RCC 7860 (cell line): ENCODE results near the gene NOC3L.

Experiments
- DNase-seq: peaks from one replicate; pipeline ENCODE4 v3.0.0-alpha.2; 2015; ENCODE audit warnings: low spot score
- FAIRE-seq: peaks from 2 replicates; lab custom pipeline; 2012; peaks lifted over from hg19 to GRCh38; lab: Jason Lieb, UNC

The NOC3L gene

DNA sequence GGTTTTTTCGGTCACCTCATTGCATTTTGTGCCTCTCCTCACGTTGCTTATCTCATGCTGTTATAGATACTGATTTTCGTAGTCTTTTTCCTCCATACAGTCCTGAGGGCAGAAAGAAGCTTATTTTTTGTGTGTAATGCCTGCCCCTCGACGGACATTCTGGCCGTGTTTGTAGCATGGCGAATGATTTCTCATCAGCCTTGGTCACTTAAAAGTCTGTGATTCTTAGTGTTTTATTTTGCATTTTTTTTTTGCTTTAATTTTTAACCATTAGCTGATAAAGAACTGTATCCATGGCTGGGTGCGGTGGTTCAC is 469 bp upstream of the NOC3L start:
- FAIRE-seq (no peak), DNase-seq (no peak)

DNA sequence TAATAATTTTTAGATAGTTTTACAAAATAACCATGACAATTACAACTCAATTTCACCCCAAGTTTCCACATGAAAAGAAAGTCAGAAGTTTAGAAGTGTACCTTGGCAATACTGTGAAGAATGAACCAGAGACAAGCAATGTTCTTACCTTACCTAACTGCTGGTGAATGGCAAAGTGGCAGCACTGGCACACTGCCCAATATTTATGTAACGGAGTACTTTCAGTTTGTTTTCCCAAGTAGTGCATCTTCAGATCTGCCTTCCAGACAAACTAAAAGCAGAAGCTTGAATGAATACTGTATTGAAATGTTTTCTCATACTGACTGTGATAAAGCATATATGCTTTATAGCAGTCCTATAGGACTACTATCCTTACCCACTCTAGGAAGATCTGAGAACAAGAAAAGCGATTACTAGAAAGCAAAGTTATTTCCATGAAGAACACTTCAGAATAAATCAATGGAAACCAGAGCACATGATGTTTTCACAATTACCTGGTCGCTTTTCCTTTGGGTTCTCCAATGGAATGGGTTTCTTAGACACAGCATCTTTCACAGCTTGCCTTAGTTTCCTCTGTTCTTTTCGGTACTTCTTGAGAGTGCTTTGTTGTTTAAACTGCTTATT is 1.5 kb downstream of the NOC3L start:
- DNase-seq (peak; percentile 21), FAIRE-seq (peak; percentile 47)

- FAIRE-seq (peak; percentile 97), DNase-seq (peak; percentile 88)
These were observed 4.3 kb downstream of the NOC3L start for GRCh38 chr10:94358480-94358879.

DNA sequence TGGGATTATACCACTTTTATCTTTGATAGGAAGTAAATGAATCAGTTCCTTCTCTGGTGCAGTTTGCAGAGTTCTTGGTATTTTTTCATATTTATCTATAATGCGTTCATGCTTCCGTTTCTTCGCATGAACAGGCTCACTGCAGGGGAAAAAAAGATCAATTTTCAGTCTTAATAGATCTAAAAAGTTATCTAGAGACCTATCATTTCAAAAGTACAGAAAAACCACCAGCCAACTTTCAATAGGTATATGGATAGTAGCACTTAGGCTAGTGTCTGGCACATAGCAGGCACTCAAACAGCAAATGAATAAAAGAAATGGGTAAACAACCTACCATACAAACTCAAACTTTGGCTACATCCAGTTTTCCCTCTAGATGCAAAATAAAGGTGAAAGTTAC is 5.5 kb downstream of the NOC3L start:
- no peak for DNase-seq
- no peak for FAIRE-seq

GRCh38 chr10:94355841-94356240 is 6.9 kb downstream of the NOC3L start:
- FAIRE-seq (peak; percentile 5), DNase-seq (no peak)

GRCh38 chr10:94353336-94353735 is 9.4 kb downstream of the NOC3L start:
- FAIRE-seq = no peak
- DNase-seq = no peak

DNA sequence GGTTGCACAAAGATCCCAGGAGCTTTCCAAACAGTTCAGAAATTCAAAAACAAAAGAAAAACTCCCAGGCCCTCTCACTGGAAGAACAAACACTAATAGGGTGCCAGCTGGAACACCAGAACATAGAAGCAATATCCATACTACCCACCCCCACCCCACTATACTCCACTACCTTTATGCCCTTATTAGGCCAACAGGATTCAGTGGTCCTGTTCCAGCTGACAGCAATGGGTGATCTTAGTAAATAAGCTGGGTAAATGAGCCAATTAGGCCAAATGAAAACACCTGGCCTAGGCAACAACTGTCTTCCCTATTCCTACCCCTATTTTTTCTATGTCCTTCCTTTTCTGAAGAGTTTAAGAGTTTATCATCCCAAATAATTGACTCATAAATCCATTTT is 11.7 kb downstream of the NOC3L start:
- DNase-seq (no peak), FAIRE-seq (no peak)

- FAIRE-seq (peak; percentile 78), DNase-seq (peak; percentile 37)
These were observed 12.2 kb downstream of the NOC3L start for GRCh38 chr10:94350500-94350899.

GRCh38 chr10:94349327-94349726 is 13.4 kb downstream of the NOC3L start:
- FAIRE-seq = no peak
- DNase-seq = no peak

DNA sequence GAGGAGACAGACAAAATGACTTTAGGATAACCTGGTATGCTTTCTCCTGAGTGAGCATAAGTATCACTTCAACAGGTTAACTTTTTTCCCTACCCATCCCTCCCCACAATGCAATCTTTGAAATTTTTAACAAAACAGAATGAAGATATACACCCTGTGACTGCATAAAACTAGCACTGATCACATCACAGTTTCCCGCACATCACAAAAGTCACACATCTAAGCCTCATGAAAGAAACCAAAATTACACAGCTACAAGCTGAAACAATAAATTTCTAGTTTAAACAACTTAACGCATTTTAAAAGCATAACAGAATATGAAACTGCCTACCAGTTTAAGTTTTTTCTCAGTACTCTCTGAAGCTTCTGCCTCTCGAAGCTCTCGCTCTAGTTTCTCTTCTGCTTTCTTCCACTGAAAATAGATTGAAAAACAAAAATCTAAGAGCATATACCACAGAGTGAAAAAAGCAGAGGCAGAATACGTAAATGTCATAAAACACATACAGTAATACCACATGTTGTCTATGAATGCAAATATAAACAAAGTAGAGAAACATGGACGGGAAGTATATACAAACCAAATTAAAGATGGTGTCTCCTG is 18.1 kb downstream of the NOC3L start:
- no peak for DNase-seq
- no peak for FAIRE-seq

GRCh38 chr10:94343151-94343550 is 19.6 kb downstream of the NOC3L start:
- FAIRE-seq = no peak
- DNase-seq = no peak

DNA sequence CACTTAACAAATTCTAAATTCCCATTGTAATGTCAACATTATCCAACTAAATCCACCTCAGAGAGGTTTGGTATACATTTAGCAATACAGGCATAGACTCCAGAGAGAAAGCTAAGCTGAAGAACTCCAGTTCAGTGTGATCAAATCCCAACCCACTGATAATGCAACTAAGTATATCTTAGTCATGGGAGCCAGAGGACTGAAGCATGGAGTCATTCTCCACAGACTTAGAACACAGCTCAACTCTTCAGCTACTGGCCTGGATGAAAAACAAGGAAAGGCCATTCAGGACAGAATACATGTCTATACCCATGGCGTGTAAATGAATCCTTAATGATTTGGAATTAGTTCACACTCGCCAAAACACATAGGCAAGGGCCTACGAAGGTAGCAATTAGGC is 27.9 kb downstream of the NOC3L start:
- FAIRE-seq (no peak), DNase-seq (no peak)

DNA sequence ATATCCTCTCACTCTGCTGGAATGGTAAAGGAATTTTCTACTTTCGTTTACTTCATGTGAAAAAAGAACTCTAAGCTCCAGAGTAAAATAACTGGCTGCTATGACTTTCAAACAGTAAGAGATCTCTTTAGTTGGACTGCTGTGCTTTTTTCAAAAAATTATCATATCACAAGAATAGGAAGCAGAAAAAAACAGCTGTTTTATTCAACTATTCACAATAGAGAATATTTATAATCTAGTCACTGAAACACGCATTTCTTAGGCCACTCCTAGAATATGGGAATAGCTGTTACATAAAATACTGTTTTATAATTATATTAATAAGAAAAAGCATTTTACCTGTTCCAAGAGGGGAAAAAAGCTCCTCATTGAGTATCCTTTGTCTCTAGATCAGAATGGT is 29.7 kb downstream of the NOC3L start:
- FAIRE-seq = no peak

DNA sequence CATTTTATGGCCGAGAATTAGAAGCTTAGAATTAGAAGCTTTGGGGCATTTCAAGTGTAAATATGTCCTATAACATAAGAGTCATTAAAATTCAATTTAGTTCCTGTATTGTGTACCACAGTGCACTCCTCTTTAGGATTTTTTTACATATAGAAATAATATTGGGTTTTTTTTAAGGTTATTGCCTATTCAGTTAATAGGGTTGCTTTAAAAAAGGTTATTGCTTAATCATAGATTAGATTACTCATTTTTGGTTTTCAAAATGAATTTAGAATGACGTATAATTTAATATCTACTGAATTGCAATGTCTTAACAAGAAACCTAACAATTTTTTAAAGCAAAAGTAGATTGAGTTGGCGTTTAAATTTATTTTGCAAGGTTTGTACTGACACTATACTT is 34.1 kb downstream of the NOC3L start:
- FAIRE-seq (no peak), DNase-seq (no peak)

More for the DNA sequence above, 29.7 kb downstream of the NOC3L start:
- no peak for DNase-seq

DNA sequence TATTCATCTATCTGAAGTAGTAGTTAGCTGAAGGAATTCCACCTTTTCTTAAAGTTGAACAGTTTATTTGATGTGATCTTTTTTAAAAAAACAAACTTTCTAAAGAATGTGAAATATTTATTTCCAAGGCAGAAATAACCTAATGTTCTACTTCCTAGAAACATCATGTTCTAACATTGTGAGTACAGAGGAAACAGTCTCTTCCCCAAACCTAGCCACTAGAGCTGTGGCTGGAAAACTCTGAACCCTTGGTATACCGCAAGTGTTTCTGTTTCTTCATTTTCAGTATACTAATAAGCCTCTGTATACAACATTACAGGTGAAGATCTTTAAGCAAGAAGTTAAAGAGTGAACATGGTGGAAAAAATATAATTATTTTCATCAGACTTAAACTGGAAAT is 35.1 kb downstream of the NOC3L start:
- DNase-seq = no peak
- FAIRE-seq = no peak

- FAIRE-seq (no peak), DNase-seq (no peak)
These were observed 38.0 kb downstream of the NOC3L start for GRCh38 chr10:94324609-94325233.

DNA sequence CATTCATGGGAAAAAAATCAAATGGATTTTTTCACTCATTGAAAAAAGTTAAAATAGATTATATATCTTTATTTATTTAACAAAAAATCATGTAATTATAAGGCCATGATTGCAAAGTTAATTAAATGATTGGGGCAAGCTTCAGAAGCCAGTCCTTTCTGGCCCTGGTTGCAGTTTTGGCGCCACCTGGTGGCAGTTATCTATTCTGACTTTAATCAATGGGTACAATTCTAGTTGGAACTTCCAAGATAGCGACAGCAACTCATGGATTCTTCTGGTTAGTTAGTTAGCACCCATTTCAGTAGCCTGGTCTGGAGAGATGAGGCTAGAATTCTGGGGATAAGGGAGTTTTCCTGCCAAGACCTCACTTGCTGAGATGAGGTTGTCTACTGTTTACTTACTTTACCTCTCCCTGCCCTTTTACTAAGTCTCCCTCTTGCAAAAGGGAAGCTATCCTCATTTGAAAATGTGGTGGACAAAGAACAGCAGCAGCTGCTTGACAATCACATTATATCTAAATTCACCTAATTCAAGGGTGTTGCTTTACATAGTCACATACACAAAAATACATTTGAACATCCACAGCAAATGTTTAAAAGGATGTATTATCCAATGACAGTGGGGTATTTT is 42.3 kb downstream of the NOC3L start:
- FAIRE-seq = peak; percentile 81
- DNase-seq = peak; percentile 35

DNA sequence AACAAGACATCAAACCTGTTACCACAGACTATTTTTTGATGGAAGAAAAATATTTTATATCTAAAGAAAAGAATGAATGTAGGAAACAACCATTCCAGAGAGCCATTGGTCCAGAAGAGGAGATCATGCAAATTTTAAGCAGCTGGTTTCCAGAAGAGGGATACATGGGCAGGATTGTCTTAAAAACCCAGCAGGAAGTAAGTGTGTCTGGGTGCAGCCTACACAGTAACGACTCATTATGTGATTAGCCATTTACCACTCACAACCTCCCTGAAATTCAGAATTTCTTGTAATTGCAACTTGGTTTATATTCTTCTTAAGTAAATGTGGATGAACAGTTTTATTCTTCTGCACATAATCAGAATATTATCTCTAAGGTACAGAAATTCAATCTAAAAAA is 46.2 kb downstream of the NOC3L start:
- DNase-seq = no peak
- no peak for FAIRE-seq

GRCh38 chr10:94315975-94316464 is 46.7 kb downstream of the NOC3L start:
- FAIRE-seq = no peak
- DNase-seq = no peak

DNA sequence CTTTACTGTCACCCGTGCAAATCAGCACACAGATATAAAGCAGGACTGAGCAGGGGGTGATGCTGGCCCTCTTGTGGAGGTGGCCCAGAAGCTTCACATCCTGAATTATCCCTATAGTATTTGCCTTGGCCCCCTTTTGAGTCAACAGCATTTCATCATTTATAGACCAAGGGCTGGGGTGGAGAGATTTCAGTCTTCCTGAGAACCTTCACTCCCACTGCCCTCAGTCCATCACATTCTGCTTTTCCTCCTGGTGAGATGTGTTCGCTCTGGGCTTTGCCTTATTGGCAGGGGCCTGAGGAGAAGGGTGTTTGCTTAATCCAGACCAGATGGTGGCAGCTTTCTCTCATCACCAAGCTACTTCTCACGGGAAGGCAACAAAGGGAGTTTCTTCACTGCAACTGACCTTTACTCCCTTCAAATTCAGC is 47.7 kb downstream of the NOC3L start:
- DNase-seq = no peak
- no peak for FAIRE-seq

DNA sequence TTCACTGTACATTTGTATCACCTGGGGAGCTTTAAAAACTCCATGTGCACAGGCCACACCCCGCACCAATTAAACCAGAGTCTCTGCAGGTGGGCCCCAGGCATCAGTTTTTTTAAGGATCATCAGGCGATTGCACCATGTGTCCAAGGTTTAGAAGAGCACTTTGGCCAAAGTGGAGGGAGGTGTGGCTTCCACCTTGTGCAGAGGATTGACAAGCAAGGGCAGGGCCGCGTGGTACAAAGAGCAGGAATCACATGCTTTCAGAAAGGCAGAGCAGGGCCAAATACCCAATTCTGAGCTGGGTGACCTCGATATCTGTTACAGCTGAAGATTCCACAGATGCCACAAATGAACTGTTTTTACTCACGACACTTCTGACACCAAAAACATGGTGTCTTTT is 52.4 kb downstream of the NOC3L start:
- FAIRE-seq = no peak
- no peak for DNase-seq

DNA sequence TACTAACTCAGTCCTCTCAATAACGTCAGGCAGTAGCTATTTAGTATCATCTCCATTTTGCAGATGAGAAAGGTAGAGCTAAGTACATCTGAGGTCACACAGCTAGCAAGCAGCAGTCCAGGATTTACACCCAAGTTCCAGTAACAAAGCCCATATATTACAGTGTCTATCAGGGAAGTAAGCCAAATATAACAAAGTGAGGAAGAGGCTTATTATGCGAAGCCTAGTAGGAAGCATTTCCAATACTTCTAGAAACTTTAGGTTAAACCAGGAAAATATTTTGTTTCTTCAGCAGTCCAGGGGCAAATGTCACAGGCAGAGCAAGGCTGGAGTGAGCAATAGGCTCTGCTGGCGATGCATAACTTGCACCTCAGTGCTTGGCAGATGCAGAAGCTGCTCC is 53.9 kb downstream of the NOC3L start:
- DNase-seq (no peak), FAIRE-seq (no peak)
